ENCODE measurements around the gene BCCIP. TPM values are rescaled to one million over a fixed set of nuclear protein-coding genes. Genes with fewer than 3 reads are reported as not detected.

Gene BCCIP
- total and polyA plus RNA-seq, 2 of the 8 experiments (the other 6 are each of a cell fraction or from before 2014, with no cell fraction given): 33.9 to 120 TPM

DNA sequence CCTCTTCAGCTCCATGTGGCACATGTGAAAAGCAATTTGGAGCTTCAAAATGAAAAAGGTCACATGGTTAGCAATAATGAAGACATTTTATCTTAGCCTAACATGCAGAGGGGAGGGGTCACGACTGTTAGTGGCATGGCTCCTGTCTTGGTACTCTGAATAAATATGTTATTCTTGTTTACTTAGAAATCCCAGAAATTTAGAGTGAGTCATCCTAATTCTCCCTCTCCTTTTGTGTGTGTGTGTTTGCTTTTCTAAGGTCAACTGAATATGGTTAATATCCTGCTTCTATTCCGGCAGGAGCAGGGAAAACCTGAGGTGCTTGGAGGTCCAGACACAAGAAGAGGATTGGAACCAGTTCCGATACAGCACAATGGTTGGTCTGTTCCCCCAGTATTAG lies 17.6 kb downstream of the BCCIP start:
- no peak overlapping the region for H2BK15ac ChIP-seq (ENCODE audit: low read length)
- H3K4me1 ChIP-seq (replicated peaks in 1 of 4; ENCODE audit: control insufficient read depth in 3 of 4, insufficient read depth in 4 of 4, low read length in 3 of 4): no peaks in the 10 kb centered on the region
- H3K23me2 ChIP-seq (ENCODE audit: low read depth, low read length): no peaks in the 10 kb centered on the region
- H3K4me2 ChIP-seq (ENCODE audit: insufficient read depth in 1 of 2, low read depth in 2 of 2, low read length in 2 of 2): no peak overlapping the region
- ChIA-PET CTCF (ENCODE audit: partially characterized antibody) (no interaction called here), POLR2A (ENCODE audit: partially characterized antibody) (interaction anchor here (0.9 to 1.3 kb wide), 2 partner anchors 12 to 16 kb away, joined by 3 to 4 read pairs; no protein-coding TSS in a partner anchor)
- no peak overlapping the region for H4K91ac ChIP-seq (replicated peaks; ENCODE audit: insufficient read length, low read length)
- H3K56ac ChIP-seq (replicated peaks; ENCODE audit: insufficient read length, low read depth, low read length): no peak overlapping the region
- FAIRE-seq: no peak
- no peaks in the 10 kb centered on the region for H3K27me3 ChIP-seq (replicated peaks in 1 of 4; ENCODE audit: control insufficient read depth in 3 of 4, extremely low read depth in 1 of 4, insufficient read depth in 3 of 4, low read length in 3 of 4)
- H3K18ac ChIP-seq (ENCODE audit: extremely low read depth, low read length): no peak overlapping the region
- H2AFZ ChIP-seq (ENCODE audit: low read length): no peak overlapping the region
- H3K4me3 ChIP-seq (ENCODE audit: extremely low read depth in 1 of 4, insufficient read depth in 2 of 4, low read depth in 3 of 4, low read length in 4 of 4): no peak overlapping the region
- H2BK12ac ChIP-seq (ENCODE audit: low read depth, low read length): no peak overlapping the region
- TF ChIP-seq HDAC2 (IDR thresholded peaks at IDR 0.05; ENCODE audit: borderline replicate concordance in 1 of 2, low read depth in 2 of 2, low read length in 2 of 2) (no peak), JUND (IDR thresholded peaks at IDR 0.05; ENCODE audit: low read length) (no peak), KDM5A (IDR thresholded peaks at IDR 0.05; ENCODE audit: low read length) (no peak), KDM1A (IDR thresholded peaks at IDR 0.05; ENCODE audit: borderline replicate concordance, low read length) (no peak), BACH1 (IDR thresholded peaks at IDR 0.05; ENCODE audit: low read length) (no peak), POU5F1 (IDR thresholded peaks at IDR 0.05; ENCODE audit: low read depth, low read length) (no peak), TEAD4 (IDR thresholded peaks at IDR 0.05; ENCODE audit: low read depth, low read length) (no peak), EZH2 (IDR thresholded peaks at IDR 0.05; ENCODE audit: low read depth, low read length, severe bottlenecking) (no peak), TCF12 (IDR thresholded peaks at IDR 0.05; ENCODE audit: low read depth, low read length) (no peak), POLR2A (IDR thresholded peaks at IDR 0.05; ENCODE audit: control extremely low read depth in 1 of 2, low read depth in 2 of 2, low read length in 2 of 2) (no peak), SIN3A (conservative IDR thresholded peaks at IDR 0.05 in 1 of 2, IDR thresholded peaks at IDR 0.05 in 1 of 2; ENCODE audit: low read depth in 1 of 2, low read length in 2 of 2) (no peak), NRF1 (IDR thresholded peaks at IDR 0.05; ENCODE audit: low read depth, low read length) (no peak)
- no peak overlapping the region for H3K23ac ChIP-seq (ENCODE audit: insufficient read length)
- no peak overlapping the region for H3K14ac ChIP-seq (ENCODE audit: insufficient read length)
- peaks cover 11 to 44% (median 24%) of the 10 kb centered on the region in 4 experiments for H3K36me3 ChIP-seq (ENCODE audit: control insufficient read depth in 2 of 4, insufficient read depth in 4 of 4, low read length in 3 of 4)
- H2BK120ac ChIP-seq (replicated peaks; ENCODE audit: low read depth, low read length): no peak overlapping the region
- no peaks in the 10 kb centered on the region for H3K79me2 ChIP-seq (ENCODE audit: control insufficient read depth in 1 of 2, insufficient read depth in 2 of 2, low read length in 2 of 2)
- 88% methylated on average over 3 of the region's 3 CpGs; no CpG with 5 or more reads in 1 of the 2 experiments for WGBS, 2 experiments (ENCODE audit: extremely low coverage in 1 of 2, insufficient coverage in 1 of 2, insufficient read length in 1 of 2, insufficient replicate concordance in 2 of 2, low coverage in 1 of 2, low lambda C conversion rate in 2 of 2, missing lambda C conversion rate in 1 of 2)
- no peak overlapping the region for H4K8ac ChIP-seq (ENCODE audit: extremely low read depth, insufficient read depth, low read length)
- no peak for DNase-seq (ENCODE audit: low read depth in 1 of 2, low spot score in 2 of 2)
- H3K27ac ChIP-seq (ENCODE audit: low read depth, low read length): no peak overlapping the region
- H4K20me1 ChIP-seq (replicated peaks in 1 of 2; ENCODE audit: control insufficient read depth in 1 of 2, insufficient read depth in 2 of 2, low read length in 2 of 2): peaks cover 5 to 9% of the 10 kb centered on the region in 2 experiments
- no peak overlapping the region for H2BK5ac ChIP-seq (ENCODE audit: low read depth, low read length)
- no peaks in the 10 kb centered on the region for H3K79me1 ChIP-seq (ENCODE audit: low read depth, low read length)
- H2BK20ac ChIP-seq (ENCODE audit: low read length): no peak overlapping the region
- no peak overlapping the region for H3K4ac ChIP-seq (replicated peaks; ENCODE audit: insufficient read length, low read depth, low read length)
- H2AK5ac ChIP-seq (ENCODE audit: low read depth, low read length): no peak overlapping the region
- no peak overlapping the region for H3K9ac ChIP-seq (replicated peaks in 1 of 4; ENCODE audit: extremely low read depth in 1 of 4, low read depth in 3 of 4, low read length in 3 of 4)
- no peak overlapping the region for H4K5ac ChIP-seq (ENCODE audit: insufficient read length, low read depth, low read length)
- H3K9me3 ChIP-seq (ENCODE audit: insufficient read depth in 2 of 2, low read depth in 1 of 2, low read length in 1 of 2): no peaks in the 10 kb centered on the region

All from H1 (cell line).